ENCODE data around the gene AHNAK2.
"Not testable (repeated sequence)": the region's sequence is repeated elsewhere in the genome, so short reads cannot be mapped to it uniquely, and the experiment has no call there.

The AHNAK2 gene

GRCh38 chr14:104964546-104964945, 13.6 kb downstream of the AHNAK2 start:
- Histone ChIP-seq H3K4me3 (ENCODE audit: low read length) (no peak overlapping the region), H3K36me3 (ENCODE audit: control insufficient read depth, insufficient read depth, low read length) (no peaks in the 10 kb centered on the region), H3K9ac (ENCODE audit: low read length) (no peak overlapping the region), H3K4me1 (ENCODE audit: control insufficient read depth, insufficient read depth, low read length) (peaks cover 24% of the 10 kb centered on the region), H3K27ac (ENCODE audit: low read depth, low read length) (no peak overlapping the region), H3K27me3 (ENCODE audit: control insufficient read depth, insufficient read depth, low read length) (peaks cover 3% of the 10 kb centered on the region)

GRCh38 chr14:104957146-104958113, 20.7 kb downstream of the AHNAK2 start:
- H3K36me3 ChIP-seq (ENCODE audit: control insufficient read depth, insufficient read depth, low read length) = peaks cover 9% of the 10 kb centered on the region
- no peak overlapping the region for H3K27ac ChIP-seq (ENCODE audit: low read depth, low read length)
- H3K27me3 ChIP-seq (ENCODE audit: control insufficient read depth, insufficient read depth, low read length) = peaks cover 2% of the 10 kb centered on the region
- no peak overlapping the region for H3K9ac ChIP-seq (ENCODE audit: low read length)
- peaks cover 6% of the 10 kb centered on the region for H3K4me1 ChIP-seq (ENCODE audit: control insufficient read depth, insufficient read depth, low read length)
- no peak overlapping the region for H3K4me3 ChIP-seq (ENCODE audit: low read length)

GRCh38 chr14:104956290-104956890, 21.8 kb downstream of the AHNAK2 start:
- Histone ChIP-seq H3K4me1 (ENCODE audit: control insufficient read depth, insufficient read depth, low read length) (peaks cover 6% of the 10 kb centered on the region), H3K9ac (ENCODE audit: low read length) (no peak overlapping the region), H3K27me3 (ENCODE audit: control insufficient read depth, insufficient read depth, low read length) (peaks cover 2% of the 10 kb centered on the region), H3K4me3 (ENCODE audit: low read length) (no peak overlapping the region), H3K36me3 (ENCODE audit: control insufficient read depth, insufficient read depth, low read length) (peaks cover 9% of the 10 kb centered on the region), H3K27ac (ENCODE audit: low read depth, low read length) (no peak overlapping the region)

- Histone ChIP-seq H3K4me3 (ENCODE audit: low read length) (no peak overlapping the region), H3K36me3 (ENCODE audit: control insufficient read depth, insufficient read depth, low read length) (peaks cover 9% of the 10 kb centered on the region), H3K4me1 (ENCODE audit: control insufficient read depth, insufficient read depth, low read length) (peaks cover 6% of the 10 kb centered on the region), H3K9ac (ENCODE audit: low read length) (no peak overlapping the region), H3K27me3 (ENCODE audit: control insufficient read depth, insufficient read depth, low read length) (peaks cover 2% of the 10 kb centered on the region), H3K27ac (ENCODE audit: low read depth, low read length) (no peak overlapping the region)
Observed at GRCh38 chr14:104955396-104955770, 22.8 kb downstream of the AHNAK2 start.

- Histone ChIP-seq H3K4me1 (ENCODE audit: control insufficient read depth, insufficient read depth, low read length) (peaks cover 6% of the 10 kb centered on the region), H3K36me3 (ENCODE audit: control insufficient read depth, insufficient read depth, low read length) (peaks cover 9% of the 10 kb centered on the region), H3K27me3 (ENCODE audit: control insufficient read depth, insufficient read depth, low read length) (peaks cover 2% of the 10 kb centered on the region), H3K27ac (ENCODE audit: low read depth, low read length) (no peak overlapping the region), H3K9ac (ENCODE audit: low read length) (no peak overlapping the region), H3K4me3 (ENCODE audit: low read length) (no peak overlapping the region)
Observed at GRCh38 chr14:104954746-104955395, 23.3 kb downstream of the AHNAK2 start.

GRCh38 chr14:104953896-104954656, 24.1 kb downstream of the AHNAK2 start:
- H3K9ac ChIP-seq (ENCODE audit: low read length) = no peak overlapping the region
- H3K4me3 ChIP-seq (ENCODE audit: low read length) = no peak overlapping the region
- peaks cover 2% of the 10 kb centered on the region for H3K27me3 ChIP-seq (ENCODE audit: control insufficient read depth, insufficient read depth, low read length)
- H3K36me3 ChIP-seq (ENCODE audit: control insufficient read depth, insufficient read depth, low read length) = peaks cover 9% of the 10 kb centered on the region
- H3K27ac ChIP-seq (ENCODE audit: low read depth, low read length) = no peak overlapping the region
- peaks cover 6% of the 10 kb centered on the region for H3K4me1 ChIP-seq (ENCODE audit: control insufficient read depth, insufficient read depth, low read length)

GRCh38 chr14:104953097-104953496, 25.1 kb downstream of the AHNAK2 start:
- Histone ChIP-seq H3K27me3 (ENCODE audit: control insufficient read depth, insufficient read depth, low read length) (peaks cover 2% of the 10 kb centered on the region), H3K27ac (ENCODE audit: low read depth, low read length) (no peak overlapping the region), H3K4me3 (ENCODE audit: low read length) (no peak overlapping the region), H3K9ac (ENCODE audit: low read length) (no peak overlapping the region), H3K36me3 (ENCODE audit: control insufficient read depth, insufficient read depth, low read length) (peaks cover 9% of the 10 kb centered on the region), H3K4me1 (ENCODE audit: control insufficient read depth, insufficient read depth, low read length) (peaks cover 6% of the 10 kb centered on the region)

GRCh38 chr14:104951863-104952657, 26.1 kb downstream of the AHNAK2 start:
- H3K27me3 ChIP-seq (ENCODE audit: control insufficient read depth, insufficient read depth, low read length); H3K36me3 ChIP-seq (ENCODE audit: control insufficient read depth, insufficient read depth, low read length); H3K27ac ChIP-seq (ENCODE audit: low read depth, low read length); H3K4me1 ChIP-seq (ENCODE audit: control insufficient read depth, insufficient read depth, low read length); H3K4me3 ChIP-seq (ENCODE audit: low read length); H3K9ac ChIP-seq (ENCODE audit: low read length): not testable (repeated sequence)

GRCh38 chr14:104950701-104951100, 27.5 kb downstream of the AHNAK2 start:
- not testable (repeated sequence) for H3K4me3 ChIP-seq (ENCODE audit: low read length); H3K4me1 ChIP-seq (ENCODE audit: control insufficient read depth, insufficient read depth, low read length); H3K27ac ChIP-seq (ENCODE audit: low read depth, low read length); H3K27me3 ChIP-seq (ENCODE audit: control insufficient read depth, insufficient read depth, low read length); H3K9ac ChIP-seq (ENCODE audit: low read length); H3K36me3 ChIP-seq (ENCODE audit: control insufficient read depth, insufficient read depth, low read length)

GRCh38 chr14:104950021-104950420, 28.2 kb downstream of the AHNAK2 start:
- peaks cover 1% of the 10 kb centered on the region for H3K36me3 ChIP-seq (ENCODE audit: control insufficient read depth, insufficient read depth, low read length)
- H3K4me3 ChIP-seq (ENCODE audit: low read length) = no peak overlapping the region
- no peaks in the 10 kb centered on the region for H3K27me3 ChIP-seq (ENCODE audit: control insufficient read depth, insufficient read depth, low read length)
- H3K4me1 ChIP-seq (ENCODE audit: control insufficient read depth, insufficient read depth, low read length) = no peaks in the 10 kb centered on the region
- H3K27ac ChIP-seq (ENCODE audit: low read depth, low read length) = no peak overlapping the region
- no peak overlapping the region for H3K9ac ChIP-seq (ENCODE audit: low read length)

- not testable (repeated sequence) for H3K4me3 ChIP-seq (ENCODE audit: low read length); H3K36me3 ChIP-seq (ENCODE audit: control insufficient read depth, insufficient read depth, low read length); H3K4me1 ChIP-seq (ENCODE audit: control insufficient read depth, insufficient read depth, low read length); H3K27ac ChIP-seq (ENCODE audit: low read depth, low read length); H3K9ac ChIP-seq (ENCODE audit: low read length); H3K27me3 ChIP-seq (ENCODE audit: control insufficient read depth, insufficient read depth, low read length)
Observed at GRCh38 chr14:104949406-104949955, 28.7 kb downstream of the AHNAK2 start.
